Lung (tissue), 16 donors: ENCODE results near the gene MAL. TPM values are rescaled to one million over a fixed set of nuclear protein-coding genes. Genes with fewer than 3 reads are reported as not detected.

Experiments used
- ATAC-seq: fragments of 200-7000 bp; cut with Tn5 transposase; one replicate; pipeline ENCODE4 v1.9.1; 2020; ENCODE audit warnings: moderate number of reproducible peaks; ENCODE audit not compliant: insufficient read depth, low FRiP score
- DNase-seq, 3 donors: peaks; one replicate each; pipeline ENCODE4 v3.0.0-alpha.2; 2013 to 2017
- H3K27ac ChIP-seq, 2 donors: one replicate each; pipeline ENCODE4 v1.5.1; 2013; ENCODE audit warnings: mild to moderate bottlenecking in 2 of 2, moderate library complexity in 2 of 2, control low read depth in 1 of 2, inconsistent platforms in 1 of 2, low read depth in 1 of 2, low read length in 1 of 2
- H3K27me3 ChIP-seq, 3 donors: one replicate each; pipeline ENCODE4 v1.5.1; 2013; ENCODE audit warnings: low read length in 2 of 3; ENCODE audit not compliant: control insufficient read depth in 3 of 3, insufficient read depth in 3 of 3
- H3K36me3 ChIP-seq, 4 donors: one replicate each; pipeline ENCODE4 v1.5.1; 2013; ENCODE audit warnings: low read length in 4 of 4, mild to moderate bottlenecking in 1 of 4, moderate library complexity in 1 of 4; ENCODE audit not compliant: control insufficient read depth in 4 of 4, insufficient read depth in 4 of 4
- H3K4me1 ChIP-seq, 5 donors: one replicate each; pipeline ENCODE4 v1.5.1; 2013; ENCODE audit warnings: low read length in 5 of 5, mild to moderate bottlenecking in 2 of 5, moderate library complexity in 1 of 5; ENCODE audit not compliant: control insufficient read depth in 5 of 5, insufficient read depth in 5 of 5
- H3K4me3 ChIP-seq: one replicate; pipeline ENCODE4 v1.5.1; 2013; ENCODE audit warnings: mild to moderate bottlenecking, control low read depth, moderate library complexity
- H3K9ac ChIP-seq, 2 donors: one replicate each; pipeline ENCODE4 v1.5.1; 2013; ENCODE audit warnings: low read length in 2 of 2, control low read depth in 1 of 2; ENCODE audit not compliant: insufficient read depth in 1 of 2
- H3K9me3 ChIP-seq, 4 donors: one replicate each; pipeline ENCODE4 v1.5.1; 2013; ENCODE audit warnings: low read length in 3 of 4, mild to moderate bottlenecking in 1 of 4, moderate library complexity in 1 of 4; ENCODE audit not compliant: control insufficient read depth in 4 of 4, insufficient read depth in 3 of 4
- CTCF ChIP-seq: IDR thresholded peaks from 2 replicates; pipeline ENCODE4 v1.5.1; 2012; ENCODE audit warnings: mild to moderate bottlenecking; ENCODE audit errors: control extremely low read depth, extremely low read depth
- WGBS, 2 donors: extraction: QIAGEN DNeasy Blood & Tissue Kit; methylation state at CpG; one replicate each; pipeline ENCODE4 v1.1.7; 2013; 5-methylcytosine and 5-hydroxymethylcytosine counted together
- long read RNA-seq, 5 donors: transcript quantifications; one replicate each; lab custom pipeline, GENCODE V29; 2026
- polyA plus RNA-seq, 2 donors: library from polyadenylated mRNA; stranded (reverse); fragments of 200-250 nt; gene quantifications; one replicate each; pipeline ENCODE4 v1.2.1, GENCODE V29; 2013
- total RNA-seq, 2 donors: library from RNA; depleted of rRNA in 1 of 2; stranded (reverse); fragments of >200 nt in 1 of 2; gene quantifications; one replicate each; pipeline ENCODE4 v1.2.1, GENCODE V29; 2014 to 2021
- donor health status: control.
- donor health status: control.
- donor health status: Bipolar disorder and iron deficiency.
- donor health status: healthy.
- donor health status: DM: yes; HTN: yes; CAD: no.

MAL gene
- total RNA-seq (10 to 100 TPM in 1 of 2 donors, 1 to 10 TPM in 1; 1.3 to 19.0 TPM), polyA plus RNA-seq (10 to 100 TPM in 1 of 2 donors, 1 to 10 TPM in 1; 8.7 to 12.3 TPM)
- long read RNA-seq, donor 1, result 0 reads
- long read RNA-seq, donor 2, result 0 reads
- long read RNA-seq, donor 3, result 0 reads
- long read RNA-seq, donor 4, result 0 reads
- long read RNA-seq, donor 5, partial matches to known transcripts, result 0 of 3 reads
- long read RNA-seq, donor 5, other reads (novel, unspliced or antisense), result 0 of 3 reads

DNA sequence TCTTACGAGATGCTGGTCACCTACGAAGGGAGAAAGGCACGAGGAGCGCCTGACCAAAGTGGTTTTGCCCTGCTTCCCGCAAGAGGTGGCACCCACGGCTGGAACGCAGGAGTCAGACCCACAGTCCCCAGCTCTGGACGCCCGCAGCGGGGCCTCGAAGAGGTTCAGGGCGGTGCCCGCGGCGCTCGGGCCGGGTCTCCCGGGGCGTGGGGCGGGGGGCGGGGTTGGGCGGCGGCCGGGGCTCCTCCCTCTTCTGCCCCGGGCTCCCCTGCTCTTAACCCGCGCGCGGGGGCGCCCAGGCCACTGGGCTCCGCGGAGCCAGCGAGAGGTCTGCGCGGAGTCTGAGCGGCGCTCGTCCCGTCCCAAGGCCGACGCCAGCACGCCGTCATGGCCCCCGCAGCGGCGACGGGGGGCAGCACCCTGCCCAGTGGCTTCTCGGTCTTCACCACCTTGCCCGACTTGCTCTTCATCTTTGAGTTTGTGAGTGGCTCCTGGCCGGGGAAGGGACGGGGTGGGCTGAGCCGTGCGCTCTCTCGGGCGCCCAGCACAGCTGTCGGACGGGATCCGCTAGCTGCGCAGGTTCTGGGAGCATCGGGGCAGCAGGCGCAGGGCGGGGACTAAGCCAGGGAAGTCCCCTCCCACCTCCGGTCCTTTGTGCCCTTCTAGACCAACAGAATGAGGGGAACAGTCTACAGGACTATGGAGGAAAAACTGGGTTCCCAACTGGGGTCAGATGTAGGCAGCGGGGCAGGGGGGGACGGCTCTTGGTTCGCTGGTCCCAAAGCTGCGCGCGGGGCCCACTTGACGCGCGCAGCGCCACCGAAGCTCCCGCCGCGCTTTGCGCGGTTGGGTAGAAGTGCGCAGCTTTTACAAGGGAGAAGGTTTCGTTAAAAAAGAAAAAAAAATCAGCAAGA, at the start of gene MAL:
Gene MAL (plus strand): TSS at position 303 of the 914 bp plus-strand sequence. CDS start 85 bp downstream, at position 388.
- Histone ChIP-seq H3K9ac (no peak within 1 kb of the TSS), H3K36me3 (no peaks in the 10 kb centered on the region), H3K9me3 (peaks cover 0 to 3% (median 0%) of the 10 kb centered on the region in 4 donors), H3K4me1 (peaks cover 0 to 24% (median 4%) of the 10 kb centered on the region in 5 donors), H3K27ac (peak within 1 kb of the TSS in 1 of 2 donors; percentile 55), H3K4me3 (peak within 1 kb of the TSS; percentile 14), H3K27me3 (peaks cover 4 to 57% (median 39%) of the 10 kb centered on the region in 3 donors)
- WGBS, 2 donors, result 1% methylated on average over 65 to 81 of the region's 81 CpGs
- ATAC-seq, result peak; percentile 17
- TF ChIP-seq CTCF, result no peak
- DNase-seq, result peak; percentile 31 to 51 (median 43)

GRCh38 chr2:94977826-94978225, 47.7 kb upstream of the MAL start:
- Histone ChIP-seq H3K36me3 (no peaks in the 10 kb centered on the region), H3K4me3 (no peak overlapping the region), H3K9ac (no peak overlapping the region), H3K27me3 (peaks cover 0 to 16% (median 0%) of the 10 kb centered on the region in 3 donors), H3K27ac (no peak overlapping the region), H3K4me1 (no peaks in the 10 kb centered on the region), H3K9me3 (peaks cover 0 to 5% (median 2%) of the 10 kb centered on the region in 4 donors)
- no peak for DNase-seq
- no peak for TF ChIP-seq CTCF
- 84 to 88% methylated on average over 4 of the region's 4 CpGs for WGBS, 2 donors
- ATAC-seq, result no peak

GRCh38 chr2:94978917-94979316, 46.6 kb upstream of the MAL start:
- DNase-seq (no peak), ATAC-seq (no peak)
- Histone ChIP-seq H3K4me3 (no peak overlapping the region), H3K9me3 (peaks cover 0 to 5% (median 2%) of the 10 kb centered on the region in 4 donors), H3K36me3 (no peaks in the 10 kb centered on the region), H3K27me3 (peaks cover 0 to 14% (median 0%) of the 10 kb centered on the region in 3 donors), H3K9ac (no peak overlapping the region), H3K27ac (no peak overlapping the region), H3K4me1 (no peaks in the 10 kb centered on the region)
- TF ChIP-seq CTCF, result no peak
- WGBS, 2 donors, result 80 to 87% methylated on average over 3 of the region's 3 CpGs
